Neural progenitor cell (in vitro differentiated cells): ENCODE measurements around the gene DDIAS. TPM values are rescaled to one million over a fixed set of nuclear protein-coding genes. Genes with fewer than 3 reads are reported as not detected.

Source experiments
- DNase-seq: peaks from one replicate; pipeline ENCODE4 v3.0.0-alpha.2; 2016; ENCODE audit warnings: low spot score
- H2AFZ ChIP-seq: fragments of 200-600 bp; sonication (generic); replicated peaks from 2 replicates; pipeline ENCODE4 v1.6.1; 2016; ENCODE audit warnings: antibody characterized with exemption
- H3F3A ChIP-seq: fragments of 200-600 bp; sonication (generic); 2 replicates; pipeline ENCODE4 v1.6.1; 2016; ENCODE audit warnings: antibody characterized with exemption, low read depth
- H3K27ac ChIP-seq: fragments of 200-600 bp; sonication (generic); 2 replicates; pipeline ENCODE4 v1.5.1; 2016; ENCODE audit warnings: mild to moderate bottlenecking
- H3K27me3 ChIP-seq: fragments of 200-600 bp; sonication (generic); 2 replicates; pipeline ENCODE4 v1.6.1; 2016; ENCODE audit warnings: mild to moderate bottlenecking, moderate library complexity
- H3K36me3 ChIP-seq: fragments of 200-600 bp; sonication (generic); 2 replicates; pipeline ENCODE4 v1.5.1; 2016
- H3K4me1 ChIP-seq: fragments of 200-600 bp; sonication (generic); 2 replicates; pipeline ENCODE4 v1.6.1; 2016; ENCODE audit warnings: mixed run types
- H3K4me2 ChIP-seq: fragments of 200-600 bp; sonication (generic); 2 replicates; pipeline ENCODE4 v1.6.1; 2016
- H3K4me3 ChIP-seq: fragments of 200-600 bp; sonication (generic); 2 replicates; pipeline ENCODE4 v1.5.1; 2016
- H3K79me2 ChIP-seq: fragments of 200-600 bp; sonication (generic); 2 replicates; pipeline ENCODE4 v1.6.1; 2016; ENCODE audit warnings: low read depth
- H3K9ac ChIP-seq: fragments of 200-600 bp; sonication (generic); 2 replicates; pipeline ENCODE4 v1.6.1; 2016
- H3K9me3 ChIP-seq: fragments of 200-600 bp; sonication (generic); 2 replicates; pipeline ENCODE4 v1.5.1; 2016; ENCODE audit warnings: low read depth
- H4K20me1 ChIP-seq: fragments of 200-600 bp; sonication (generic); 2 replicates; pipeline ENCODE4 v1.6.1; 2016; ENCODE audit warnings: low read depth
- H3K27ac Mint-ChIP-seq: 3 replicates; pipeline ENCODE4 v1.8.0; 2021; ENCODE audit warnings: mixed read lengths
- H3K27me3 Mint-ChIP-seq: 2 replicates; pipeline ENCODE4 v1.8.0; 2022; ENCODE audit warnings: low read depth, mild to moderate bottlenecking, inconsistent platforms, moderate library complexity, mixed read lengths; ENCODE audit not compliant: insufficient read depth
- H3K36me3 Mint-ChIP-seq: 3 replicates; pipeline ENCODE4 v1.8.0; 2021; ENCODE audit warnings: mixed read lengths
- H3K4me1 Mint-ChIP-seq: 3 replicates; pipeline ENCODE4 v1.8.0; 2021; ENCODE audit warnings: mixed read lengths
- H3K4me3 Mint-ChIP-seq: 3 replicates; pipeline ENCODE4 v1.8.0; 2021; ENCODE audit warnings: mild to moderate bottlenecking, moderate library complexity, mixed read lengths
- H3K9me3 Mint-ChIP-seq: 3 replicates; pipeline ENCODE4 v1.8.0; 2020; ENCODE audit warnings: mixed read lengths
- CTCF ChIP-seq: fragments of 200-600 bp; sonication (generic); IDR thresholded peaks from 2 replicates; pipeline ENCODE4 v1.5.1; 2017; ENCODE audit warnings: antibody characterized with exemption, mild to moderate bottlenecking
- EZH2 ChIP-seq: fragments of 200-600 bp; sonication (generic); IDR thresholded peaks from 2 replicates; pipeline ENCODE4 v1.6.1; 2017; ENCODE audit warnings: antibody characterized with exemption, mild to moderate bottlenecking, moderate library complexity
- EZH2phosphoT487 ChIP-seq: fragments of 200-600 bp; sonication (generic); IDR thresholded peaks from 2 replicates; pipeline ENCODE4 v1.6.1; 2017; ENCODE audit warnings: antibody characterized with exemption
- total RNA-seq: library from RNA; depleted of rRNA; stranded (reverse); fragments of >200 nt; gene quantifications from 2 replicates; pipeline ENCODE4 v1.2.3, GENCODE V29; 2015; ENCODE audit warnings: low replicate concordance

DDIAS gene
- total RNA-seq, 1 donor from 2014 or later = 47.7 TPM

DNA sequence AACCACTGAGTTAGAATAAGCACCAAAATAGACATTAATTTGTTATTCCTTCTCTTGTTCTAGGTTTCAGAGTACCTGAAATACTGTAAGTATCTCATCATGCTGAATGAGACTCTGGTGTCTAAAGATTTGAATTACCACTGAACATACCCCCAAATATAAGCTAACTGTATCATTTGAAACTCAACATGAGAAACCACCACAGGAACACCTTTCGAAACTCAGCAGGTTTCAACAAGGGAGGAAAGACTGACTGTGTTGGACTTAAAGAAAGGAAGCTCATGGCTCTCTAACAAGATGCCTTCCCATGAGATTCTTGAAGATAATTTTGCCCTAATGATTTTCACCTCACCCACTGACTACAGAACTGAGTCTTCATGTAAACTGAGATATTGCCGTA, 38.3 kb upstream of the DDIAS start:
- Histone ChIP-seq H3K4me3 (no peak overlapping the region), H3K9me3 (no peaks in the 10 kb centered on the region), H3K79me2 (no peaks in the 10 kb centered on the region), H3K4me1 (no peaks in the 10 kb centered on the region), H3K4me2 (no peak overlapping the region), H3K27ac (no peak overlapping the region), H4K20me1 (peaks cover 19% of the 10 kb centered on the region), H3K36me3 (no peaks in the 10 kb centered on the region), H3K9ac (no peak overlapping the region), H2AFZ (no peak overlapping the region), H3K27me3 (peaks cover 20% of the 10 kb centered on the region), H3F3A (peaks cover 3% of the 10 kb centered on the region)
- no peak overlapping the region for H3K27ac Mint-ChIP-seq
- H3K9me3 Mint-ChIP-seq = no peaks in the 10 kb centered on the region
- TF ChIP-seq CTCF = no peak
- DNase-seq = no peak
- H3K36me3 Mint-ChIP-seq = no peaks in the 10 kb centered on the region
- no peaks in the 10 kb centered on the region for H3K27me3 Mint-ChIP-seq
- H3K4me1 Mint-ChIP-seq = peaks cover 27% of the 10 kb centered on the region
- H3K4me3 Mint-ChIP-seq = no peak overlapping the region

- H3K4me1 Mint-ChIP-seq = peaks cover 23% of the 10 kb centered on the region
- Histone ChIP-seq H3K79me2 (no peaks in the 10 kb centered on the region), H3K36me3 (no peaks in the 10 kb centered on the region), H3K27me3 (peaks cover 17% of the 10 kb centered on the region), H3K9ac (no peak overlapping the region), H3F3A (no peaks in the 10 kb centered on the region), H3K4me2 (no peak overlapping the region), H3K9me3 (no peaks in the 10 kb centered on the region), H4K20me1 (peaks cover 19% of the 10 kb centered on the region), H3K4me1 (no peaks in the 10 kb centered on the region), H2AFZ (no peak overlapping the region), H3K27ac (no peak overlapping the region), H3K4me3 (no peak overlapping the region)
- no peak overlapping the region for H3K27ac Mint-ChIP-seq
- no peak overlapping the region for H3K4me3 Mint-ChIP-seq
- TF ChIP-seq CTCF (peak; percentile 80), EZH2 (no peak)
- H3K9me3 Mint-ChIP-seq = no peaks in the 10 kb centered on the region
- H3K27me3 Mint-ChIP-seq = no peaks in the 10 kb centered on the region
- DNase-seq = peak; percentile 67
- no peaks in the 10 kb centered on the region for H3K36me3 Mint-ChIP-seq
Measured at GRCh38 chr11:82864268-82864667, 37.3 kb upstream of the DDIAS start.

DNA sequence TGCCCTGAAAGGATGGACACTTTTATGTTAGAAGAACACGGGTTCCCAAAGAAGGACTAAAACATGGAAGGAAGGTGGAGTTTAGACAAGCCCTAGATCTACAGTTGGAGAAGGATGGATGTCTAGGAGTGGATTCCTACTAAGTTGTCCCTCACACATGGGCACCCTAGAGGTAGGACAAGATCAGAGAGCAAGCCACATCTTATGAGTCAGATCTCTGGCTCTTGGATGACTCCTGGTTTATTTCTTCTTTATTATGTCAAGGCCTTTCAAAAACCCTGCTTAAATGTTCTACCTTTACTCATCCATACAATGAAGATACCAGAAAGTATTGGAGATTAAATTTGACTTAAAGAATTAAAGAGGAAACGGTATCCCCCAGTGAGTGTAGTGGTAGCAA, 35.7 kb upstream of the DDIAS start:
- Histone ChIP-seq H3K79me2 (no peaks in the 10 kb centered on the region), H3K9me3 (no peaks in the 10 kb centered on the region), H3K27me3 (peaks cover 17% of the 10 kb centered on the region), H3K4me2 (no peak overlapping the region), H3F3A (no peaks in the 10 kb centered on the region), H3K4me1 (no peaks in the 10 kb centered on the region), H3K9ac (no peak overlapping the region), H4K20me1 (peaks cover 19% of the 10 kb centered on the region), H3K4me3 (no peak overlapping the region), H3K27ac (no peak overlapping the region), H2AFZ (no peak overlapping the region), H3K36me3 (no peaks in the 10 kb centered on the region)
- Mint-ChIP-seq H3K4me1 (peaks cover 16% of the 10 kb centered on the region), H3K4me3 (no peak overlapping the region), H3K9me3 (no peaks in the 10 kb centered on the region), H3K36me3 (no peaks in the 10 kb centered on the region), H3K27me3 (no peaks in the 10 kb centered on the region), H3K27ac (no peak overlapping the region)
- no peak for DNase-seq
- TF ChIP-seq EZH2phosphoT487 = no peak
- TF ChIP-seq CTCF = no peak
- no peak for TF ChIP-seq EZH2
